Esophagus squamous epithelium (tissue), 4 donors: ENCODE results near the gene SLC6A7.

ENCODE experiments used
- POLR2A ChIP-seq, 4 donors: fragments of 450-650 bp; IDR thresholded peaks; one replicate each; pipeline ENCODE4 v1.6.1; 2017; ENCODE audit warnings: antibody characterized with exemption in 4 of 4, mild to moderate bottlenecking in 4 of 4, moderate library complexity in 3 of 4
- TF ChIP-seq, protein P1 (sequence below), 6 experiments: fragments of 450-650 bp in 4 of 6; fragments of 200-600 bp in 2 of 6; sonication (generic) in 2 of 6; IDR thresholded peaks; one replicate each; pipeline ENCODE4 v1.5.1; 2016 to 2019; ENCODE audit warnings: antibody characterized with exemption in 6 of 6, mild to moderate bottlenecking in 4 of 6, moderate library complexity in 4 of 6

DNA sequence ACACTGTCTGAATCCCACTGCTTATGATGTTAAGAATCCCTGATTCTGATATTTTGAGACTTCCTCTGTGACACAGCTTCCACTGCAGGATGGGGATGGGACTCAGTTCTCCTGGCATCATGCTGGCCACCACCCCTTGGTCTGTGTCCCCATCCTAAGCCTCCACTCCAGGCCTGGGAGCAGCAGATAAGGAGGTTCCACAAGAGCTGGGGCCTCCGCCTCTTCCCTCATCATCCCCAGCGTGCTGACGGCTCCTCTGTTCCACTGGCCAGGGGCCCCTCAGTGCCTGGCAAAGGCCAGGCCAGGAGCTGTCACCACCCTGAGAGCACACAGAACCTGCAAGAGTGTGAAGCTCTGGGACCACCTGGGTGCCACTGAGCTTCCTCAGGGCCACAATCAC is 59.1 kb downstream of the SLC6A7 start:
- TF ChIP-seq, protein P1, sequence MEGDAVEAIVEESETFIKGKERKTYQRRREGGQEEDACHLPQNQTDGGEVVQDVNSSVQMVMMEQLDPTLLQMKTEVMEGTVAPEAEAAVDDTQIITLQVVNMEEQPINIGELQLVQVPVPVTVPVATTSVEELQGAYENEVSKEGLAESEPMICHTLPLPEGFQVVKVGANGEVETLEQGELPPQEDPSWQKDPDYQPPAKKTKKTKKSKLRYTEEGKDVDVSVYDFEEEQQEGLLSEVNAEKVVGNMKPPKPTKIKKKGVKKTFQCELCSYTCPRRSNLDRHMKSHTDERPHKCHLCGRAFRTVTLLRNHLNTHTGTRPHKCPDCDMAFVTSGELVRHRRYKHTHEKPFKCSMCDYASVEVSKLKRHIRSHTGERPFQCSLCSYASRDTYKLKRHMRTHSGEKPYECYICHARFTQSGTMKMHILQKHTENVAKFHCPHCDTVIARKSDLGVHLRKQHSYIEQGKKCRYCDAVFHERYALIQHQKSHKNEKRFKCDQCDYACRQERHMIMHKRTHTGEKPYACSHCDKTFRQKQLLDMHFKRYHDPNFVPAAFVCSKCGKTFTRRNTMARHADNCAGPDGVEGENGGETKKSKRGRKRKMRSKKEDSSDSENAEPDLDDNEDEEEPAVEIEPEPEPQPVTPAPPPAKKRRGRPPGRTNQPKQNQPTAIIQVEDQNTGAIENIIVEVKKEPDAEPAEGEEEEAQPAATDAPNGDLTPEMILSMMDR (IDR thresholded peaks at IDR 0.05): no peak
- no peak for TF ChIP-seq POLR2A (IDR thresholded peaks at IDR 0.05)
